Omental fat pad (tissue), 4 donors: Measurements from ENCODE around the gene NKAIN2. TPM values are rescaled to one million over a fixed set of nuclear protein-coding genes. Genes with fewer than 3 reads are reported as not detected.

ENCODE experiments used
- ATAC-seq: fragments of 150-250 bp; one replicate; pipeline ENCODE4 v1.9.1; 2016; ENCODE audit warnings: mild to moderate bottlenecking, moderate library complexity; ENCODE audit not compliant: low FRiP score
- DNase-seq: peaks from one replicate; pipeline ENCODE4 v3.0.0-alpha.2; 2019; ENCODE audit warnings: low spot score
- CTCF ChIP-seq, 3 donors: fragments of 450-650 bp; IDR thresholded peaks; one replicate each; pipeline ENCODE4 v1.5.1; 2016 to 2017; ENCODE audit warnings: antibody characterized with exemption in 3 of 3, mild to moderate bottlenecking in 3 of 3, moderate library complexity in 2 of 3
- total RNA-seq, 4 donors: library from RNA; depleted of rRNA; stranded (reverse); fragments of >200 nt; gene quantifications; one replicate each; pipeline ENCODE4 v1.1.0, GENCODE V29; 2016

The NKAIN2 gene
- total RNA-seq, 4 donors from 2014 or later: not detected

DNA sequence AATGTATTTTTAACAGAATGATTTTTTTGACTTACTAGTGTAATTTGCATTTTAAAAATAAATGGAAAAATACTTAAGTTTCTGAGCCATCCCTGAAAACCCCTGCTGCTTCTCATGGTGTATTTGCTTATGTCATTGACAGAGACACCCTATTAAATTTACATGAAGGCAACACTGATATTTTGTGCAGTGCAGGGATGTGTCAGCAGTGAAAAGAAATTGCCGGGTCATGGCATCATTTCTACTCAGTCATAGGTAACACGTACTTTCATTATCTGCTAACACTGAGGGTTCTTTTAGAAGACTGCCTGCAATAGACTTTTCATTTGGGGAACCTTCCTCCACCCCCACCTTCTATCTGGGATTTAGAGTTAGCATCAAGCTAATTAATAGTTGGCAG lies 1021.9 kb downstream of the NKAIN2 start:
- ATAC-seq: no peak
- DNase-seq: no peak
- no peak for TF ChIP-seq CTCF (IDR thresholded peaks at IDR 0.05)

- DNase-seq (no peak), ATAC-seq (no peak)
- no peak for TF ChIP-seq CTCF (IDR thresholded peaks at IDR 0.05)
Measured at GRCh38 chr6:124829822-124830221, 1026.2 kb downstream of the NKAIN2 start.

- ATAC-seq (no peak), DNase-seq (no peak)
Measured at GRCh38 chr6:124830506-124830905, 1026.8 kb downstream of the NKAIN2 start.

DNA sequence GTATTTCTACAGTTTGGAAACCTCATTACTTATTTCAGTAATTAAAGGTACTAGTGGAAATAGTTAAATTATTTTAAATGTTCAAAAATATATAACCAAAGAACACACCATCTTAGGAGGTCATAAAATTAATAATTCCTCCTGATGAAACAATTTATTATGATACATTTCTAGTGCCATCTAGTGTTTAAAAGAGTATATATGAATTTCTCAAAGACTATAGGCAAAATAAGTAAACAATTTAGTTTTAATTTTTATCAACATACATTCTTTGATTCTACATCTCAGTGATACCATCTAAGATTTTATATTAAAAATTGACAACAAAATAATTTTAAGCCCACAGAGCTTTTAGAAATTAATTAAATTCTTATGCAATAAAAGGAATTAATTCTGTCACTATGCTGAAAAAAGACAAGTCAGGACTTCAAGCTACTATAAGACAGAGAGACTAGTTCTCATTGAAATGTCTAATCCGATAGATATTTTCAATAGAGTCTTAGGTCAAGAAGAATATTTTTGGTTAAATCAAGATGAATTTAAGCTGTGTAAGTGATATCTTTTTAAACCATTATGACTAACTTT lies 1050.8 kb downstream of the NKAIN2 start:
- no peak for TF ChIP-seq CTCF (IDR thresholded peaks at IDR 0.05)
- no peak for DNase-seq
- no peak for ATAC-seq

More at GRCh38 chr6:124830506-124830905, 1026.8 kb downstream of the NKAIN2 start:
- TF ChIP-seq CTCF (IDR thresholded peaks at IDR 0.05): no peak

GRCh38 chr6:124857746-124858145 lies 1054.1 kb downstream of the NKAIN2 start:
- no peak for DNase-seq
- TF ChIP-seq CTCF (IDR thresholded peaks at IDR 0.05): no peak
- no peak for ATAC-seq

DNA sequence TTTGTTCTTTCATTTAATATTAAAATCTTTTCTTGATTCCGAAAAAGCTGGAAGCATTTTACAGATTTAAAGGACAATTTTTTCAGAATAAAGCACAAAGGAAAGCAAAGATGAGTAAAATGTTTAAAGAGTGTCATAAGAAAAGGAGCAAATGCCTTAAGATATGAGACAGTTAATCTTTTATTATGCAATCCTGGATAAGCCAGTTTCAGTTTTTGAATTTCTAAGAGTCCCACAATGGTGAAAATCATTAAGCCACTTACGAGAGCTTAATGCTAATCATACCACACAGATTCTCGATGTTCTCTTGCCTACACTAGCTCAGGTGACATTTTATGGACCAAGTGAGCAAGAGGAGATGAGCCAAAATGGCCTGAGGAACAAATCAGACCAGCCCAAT lies 1054.9 kb downstream of the NKAIN2 start:
- no peak for DNase-seq
- no peak for ATAC-seq
- TF ChIP-seq CTCF (IDR thresholded peaks at IDR 0.05): no peak

DNA sequence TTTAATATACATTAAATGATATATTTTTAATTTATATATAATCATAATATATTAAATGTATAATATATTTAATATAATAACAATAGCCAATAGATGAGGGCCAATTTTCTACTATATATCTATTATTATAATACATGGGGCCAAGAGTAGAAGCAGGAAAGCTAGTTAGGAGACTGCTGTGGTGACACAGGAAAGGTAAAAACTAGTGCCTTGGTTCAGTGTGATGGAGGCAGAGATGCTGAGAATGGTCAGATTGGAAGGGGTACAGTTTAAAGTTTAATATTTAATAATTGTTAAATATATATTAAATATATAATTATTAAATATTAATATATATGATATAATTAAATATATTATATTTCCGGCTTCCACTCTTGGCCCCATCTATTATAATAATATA lies 1055.7 kb downstream of the NKAIN2 start:
- no peak for DNase-seq
- TF ChIP-seq CTCF (IDR thresholded peaks at IDR 0.05): no peak
- ATAC-seq: no peak
